Effector CD8-positive, alpha-beta T cell (primary cell): Measurements from ENCODE around the gene ST7.
"Not testable (repeated sequence)": the region's sequence is repeated elsewhere in the genome, so short reads cannot be mapped to it uniquely, and the experiment has no call there.

Experiments
- DNase-seq: peaks from one replicate; lab custom pipeline; 2025; lab: John Stamatoyannopoulos, UW

Gene ST7

GRCh38 chr7:116950889-116951351, 2.4 kb upstream of the ST7 start:
- DNase-seq = no peak

- no peak for DNase-seq
Measured at GRCh38 chr7:116951366-116952292, 1.7 kb upstream of the ST7 start.

GRCh38 chr7:116952635-116953371, 498 bp upstream of the ST7 start:
- no peak for DNase-seq

GRCh38 chr7:116953906-116954838, 871 bp downstream of the ST7 start:
- DNase-seq = no peak

- no peak for DNase-seq
Measured at GRCh38 chr7:116955340-116955739, 2.0 kb downstream of the ST7 start.

- no peak for DNase-seq
Measured at GRCh38 chr7:116955801-116956476, 2.6 kb downstream of the ST7 start.

- DNase-seq = no peak
Measured at GRCh38 chr7:116956477-116956804, 3.1 kb downstream of the ST7 start.

- DNase-seq = no peak
Measured at GRCh38 chr7:116957874-116958273, 4.6 kb downstream of the ST7 start.

- not testable (repeated sequence) for DNase-seq
Measured at GRCh38 chr7:116961966-116962673, 8.8 kb downstream of the ST7 start.

- no peak for DNase-seq
Measured at GRCh38 chr7:116963234-116963633, 9.9 kb downstream of the ST7 start.

- no peak for DNase-seq
Measured at GRCh38 chr7:116966601-116967000, 13.3 kb downstream of the ST7 start.

GRCh38 chr7:116967254-116967922, 14.1 kb downstream of the ST7 start:
- no peak for DNase-seq

- no peak for DNase-seq
Measured at GRCh38 chr7:116967983-116968382, 14.7 kb downstream of the ST7 start.

- no peak for DNase-seq
Measured at GRCh38 chr7:116968631-116969030, 15.3 kb downstream of the ST7 start.

- no peak for DNase-seq
Measured at GRCh38 chr7:116969371-116969902, 16.1 kb downstream of the ST7 start.

GRCh38 chr7:116970238-116970910, 17.1 kb downstream of the ST7 start:
- DNase-seq = no peak

GRCh38 chr7:116971153-116971552, 17.9 kb downstream of the ST7 start:
- not testable (repeated sequence) for DNase-seq

GRCh38 chr7:116971869-116972268, 18.6 kb downstream of the ST7 start:
- DNase-seq = no peak

- DNase-seq = not testable (repeated sequence)
Measured at GRCh38 chr7:116975024-116975423, 21.7 kb downstream of the ST7 start.
